HEK293 (cell line): ENCODE results near the gene SCN5A.

Experiments
- CTCF ChIA-PET: fragments of 350-600 bp; formaldehyde crosslinking; extraction: SDS; loops from one replicate; lab custom pipeline; 2021; ENCODE audit warnings: antibody characterized with exemption; lab: Yijun Ruan, JAX
- POLR2A ChIA-PET: fragments of 300-600 bp; formaldehyde crosslinking; extraction: SDS; loops from one replicate; lab custom pipeline; 2020; ENCODE audit warnings: antibody characterized with exemption, inconsistent platforms; lab: Yijun Ruan, JAX
- H3K27ac ChIP-seq: fragments of 200-500 bp; sonication (Bioruptor generic); 2 replicates; pipeline ENCODE4 v1.5.1; 2014; ENCODE audit warnings: low read depth, low read length, control low read depth, inconsistent platforms; ENCODE audit errors: extremely low read depth
- H3K36me3 ChIP-seq, 2 experiments: fragments of 200-500 bp in 1 of 2; sonication (Bioruptor generic) in 1 of 2; 1 replicate in 1 of 2; 2 replicates in 1 of 2; pipeline ENCODE4 v1.5.1; 2014 to 2017; ENCODE audit warnings: inconsistent platforms in 2 of 2, low read length in 2 of 2; ENCODE audit not compliant: control insufficient read depth in 2 of 2, insufficient read depth in 1 of 2
- H3K4me1 ChIP-seq: fragments of 200-500 bp; sonication (Bioruptor generic); 2 replicates; pipeline ENCODE4 v1.5.1; 2014; ENCODE audit warnings: mild to moderate bottlenecking, low read length, inconsistent platforms; ENCODE audit not compliant: control insufficient read depth, insufficient read depth
- H3K4me3 ChIP-seq: 2 replicates; pipeline ENCODE4 v1.5.1; 2011; ENCODE audit warnings: low read depth, mild to moderate bottlenecking, control low read depth, low read length, moderate library complexity
- H3K9me3 ChIP-seq: fragments of 200-500 bp; sonication (Bioruptor generic); 2 replicates; pipeline ENCODE4 v1.5.1; 2014; ENCODE audit warnings: low read depth, low read length, inconsistent platforms; ENCODE audit not compliant: control insufficient read depth, insufficient read depth
- HOXC10 ChIP-seq: sonication (generic); formaldehyde crosslinking; IDR thresholded peaks from 2 replicates; pipeline ENCODE4 v1.8.1; 2023; ENCODE audit warnings: mild to moderate bottlenecking, missing genetic modification reagents
- IKZF3 ChIP-seq: fragments of 450-650 bp; IDR thresholded peaks from 2 replicates; pipeline ENCODE4 v1.5.0; 2018; ENCODE audit warnings: missing biosample characterization, mild to moderate bottlenecking, missing genetic modification characterization, moderate library complexity
- KLF10 ChIP-seq: fragments of 450-650 bp; IDR thresholded peaks from 2 replicates; pipeline ENCODE4 v1.5.1; 2018; ENCODE audit warnings: missing biosample characterization, mild to moderate bottlenecking, missing genetic modification characterization
- KLF7 ChIP-seq: fragments of 450-650 bp; formaldehyde crosslinking; IDR thresholded peaks from 2 replicates; pipeline ENCODE4 v1.5.1; 2016; ENCODE audit warnings: missing biosample characterization, missing genetic modification characterization, borderline replicate concordance
- KLF8 ChIP-seq: fragments of 450-650 bp; formaldehyde crosslinking; IDR thresholded peaks from 2 replicates; pipeline ENCODE4 v1.5.1; 2016; ENCODE audit warnings: missing biosample characterization, missing genetic modification characterization
- YY1 ChIP-seq: fragments of 450-650 bp; formaldehyde crosslinking; IDR thresholded peaks from 2 replicates; pipeline ENCODE4 v1.5.1; 2018; ENCODE audit warnings: missing biosample characterization, missing genetic modification characterization
- ZBTB7A ChIP-seq: fragments of 450-650 bp; formaldehyde crosslinking; IDR thresholded peaks from 2 replicates; pipeline ENCODE4 v1.5.1; 2016; ENCODE audit warnings: low read depth, missing biosample characterization, missing genetic modification characterization
- ZFP3 ChIP-seq: fragments of 450-650 bp; formaldehyde crosslinking; IDR thresholded peaks from 2 replicates; pipeline ENCODE4 v1.5.1; 2016; ENCODE audit warnings: low read depth, missing biosample characterization, missing genetic modification characterization
- ZNF133 ChIP-seq: fragments of 450-650 bp; formaldehyde crosslinking; IDR thresholded peaks from 2 replicates; pipeline ENCODE4 v1.5.1; 2016; ENCODE audit warnings: missing biosample characterization, missing genetic modification characterization
- ZNF354C ChIP-seq: fragments of 450-650 bp; formaldehyde crosslinking; IDR thresholded peaks from 2 replicates; pipeline ENCODE4 v1.5.1; 2016; ENCODE audit warnings: missing biosample characterization, missing genetic modification characterization, low read depth, borderline replicate concordance
- ZNF423 ChIP-seq: fragments of 450-650 bp; formaldehyde crosslinking; IDR thresholded peaks from 2 replicates; pipeline ENCODE4 v1.5.1; 2016; ENCODE audit warnings: missing biosample characterization, missing genetic modification characterization
- ZNF558 ChIP-seq: fragments of 450-650 bp; formaldehyde crosslinking; IDR thresholded peaks from 2 replicates; pipeline ENCODE4 v1.5.1; 2016; ENCODE audit warnings: missing biosample characterization, missing genetic modification characterization
- ZNF561 ChIP-seq: fragments of 450-650 bp; IDR thresholded peaks from 2 replicates; pipeline ENCODE4 v1.5.1; 2018; ENCODE audit warnings: missing biosample characterization, missing genetic modification characterization, borderline replicate concordance
- ZNF660 ChIP-seq: fragments of 450-650 bp; IDR thresholded peaks from 2 replicates; pipeline ENCODE4 v1.5.1; 2018; ENCODE audit warnings: missing biosample characterization, mild to moderate bottlenecking, missing genetic modification characterization
- TF ChIP-seq, protein P1 (sequence below): fragments of 450-650 bp; formaldehyde crosslinking; IDR thresholded peaks from 2 replicates; pipeline ENCODE4 v1.5.1; 2016; ENCODE audit warnings: missing biosample characterization, missing genetic modification characterization, borderline replicate concordance
- TF ChIP-seq, protein P2 (sequence below): fragments of 450-650 bp; formaldehyde crosslinking; IDR thresholded peaks from 2 replicates; pipeline ENCODE4 v1.5.1; 2016; ENCODE audit warnings: missing biosample characterization, missing genetic modification characterization
- TF ChIP-seq, protein P3 (sequence below): fragments of 450-650 bp; formaldehyde crosslinking; conservative IDR thresholded peaks from 2 replicates; pipeline ENCODE4 v1.5.1; 2016; ENCODE audit warnings: low read depth, missing biosample characterization, missing genetic modification characterization
- TF ChIP-seq, protein P4 (sequence below): fragments of 450-650 bp; formaldehyde crosslinking; IDR thresholded peaks from 2 replicates; pipeline ENCODE4 v1.5.1; 2016; ENCODE audit warnings: missing biosample characterization, missing genetic modification characterization

Gene SCN5A

DNA sequence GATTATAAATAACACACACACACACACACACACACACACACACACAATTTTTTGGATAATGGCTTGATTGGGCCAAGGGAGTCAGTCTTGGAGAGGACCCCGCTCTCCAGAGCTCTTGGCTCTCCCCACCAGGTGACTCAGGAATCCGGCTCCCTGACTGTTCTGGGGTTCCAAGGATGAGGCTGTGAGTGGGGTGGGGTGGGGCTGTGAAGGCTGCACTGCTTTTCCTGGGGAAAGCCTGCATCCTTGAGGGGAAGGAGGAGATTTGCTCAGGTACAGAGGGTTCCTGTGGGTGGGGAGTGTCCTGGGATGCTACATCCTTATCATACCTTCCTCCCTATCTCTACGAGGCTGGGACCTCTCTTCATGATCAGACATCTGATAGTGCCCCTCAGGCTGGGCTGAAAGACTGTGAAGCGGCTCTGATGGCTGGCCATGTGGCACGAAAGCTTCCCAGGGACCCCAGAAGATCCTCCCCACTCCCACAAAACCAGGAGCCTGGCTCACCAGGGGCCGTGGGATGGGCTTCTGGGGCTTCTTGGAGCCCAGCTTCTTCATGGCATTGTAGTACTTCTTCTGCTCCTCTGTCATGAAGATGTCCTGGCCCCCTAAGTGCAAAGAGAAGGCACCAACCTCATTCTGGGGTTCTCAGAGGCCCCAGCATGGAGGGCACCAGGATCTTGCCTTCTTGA, 94.2 kb downstream of the SCN5A start:
- TF ChIP-seq IKZF3 (tag by site-specific recombination) (no peak), ZNF354C (no peak), ZNF561 (tag by site-specific recombination) (no peak), KLF10 (tag by site-specific recombination) (no peak), ZNF423 (tag by site-specific recombination) (no peak), ZNF558 (tag by site-specific recombination) (no peak), ZNF133 (tag by site-specific recombination) (no peak), ZNF660 (no peak), ZBTB7A (tag by site-specific recombination) (no peak), YY1 (tag by site-specific recombination) (no peak)
- TF ChIP-seq, protein P1, sequence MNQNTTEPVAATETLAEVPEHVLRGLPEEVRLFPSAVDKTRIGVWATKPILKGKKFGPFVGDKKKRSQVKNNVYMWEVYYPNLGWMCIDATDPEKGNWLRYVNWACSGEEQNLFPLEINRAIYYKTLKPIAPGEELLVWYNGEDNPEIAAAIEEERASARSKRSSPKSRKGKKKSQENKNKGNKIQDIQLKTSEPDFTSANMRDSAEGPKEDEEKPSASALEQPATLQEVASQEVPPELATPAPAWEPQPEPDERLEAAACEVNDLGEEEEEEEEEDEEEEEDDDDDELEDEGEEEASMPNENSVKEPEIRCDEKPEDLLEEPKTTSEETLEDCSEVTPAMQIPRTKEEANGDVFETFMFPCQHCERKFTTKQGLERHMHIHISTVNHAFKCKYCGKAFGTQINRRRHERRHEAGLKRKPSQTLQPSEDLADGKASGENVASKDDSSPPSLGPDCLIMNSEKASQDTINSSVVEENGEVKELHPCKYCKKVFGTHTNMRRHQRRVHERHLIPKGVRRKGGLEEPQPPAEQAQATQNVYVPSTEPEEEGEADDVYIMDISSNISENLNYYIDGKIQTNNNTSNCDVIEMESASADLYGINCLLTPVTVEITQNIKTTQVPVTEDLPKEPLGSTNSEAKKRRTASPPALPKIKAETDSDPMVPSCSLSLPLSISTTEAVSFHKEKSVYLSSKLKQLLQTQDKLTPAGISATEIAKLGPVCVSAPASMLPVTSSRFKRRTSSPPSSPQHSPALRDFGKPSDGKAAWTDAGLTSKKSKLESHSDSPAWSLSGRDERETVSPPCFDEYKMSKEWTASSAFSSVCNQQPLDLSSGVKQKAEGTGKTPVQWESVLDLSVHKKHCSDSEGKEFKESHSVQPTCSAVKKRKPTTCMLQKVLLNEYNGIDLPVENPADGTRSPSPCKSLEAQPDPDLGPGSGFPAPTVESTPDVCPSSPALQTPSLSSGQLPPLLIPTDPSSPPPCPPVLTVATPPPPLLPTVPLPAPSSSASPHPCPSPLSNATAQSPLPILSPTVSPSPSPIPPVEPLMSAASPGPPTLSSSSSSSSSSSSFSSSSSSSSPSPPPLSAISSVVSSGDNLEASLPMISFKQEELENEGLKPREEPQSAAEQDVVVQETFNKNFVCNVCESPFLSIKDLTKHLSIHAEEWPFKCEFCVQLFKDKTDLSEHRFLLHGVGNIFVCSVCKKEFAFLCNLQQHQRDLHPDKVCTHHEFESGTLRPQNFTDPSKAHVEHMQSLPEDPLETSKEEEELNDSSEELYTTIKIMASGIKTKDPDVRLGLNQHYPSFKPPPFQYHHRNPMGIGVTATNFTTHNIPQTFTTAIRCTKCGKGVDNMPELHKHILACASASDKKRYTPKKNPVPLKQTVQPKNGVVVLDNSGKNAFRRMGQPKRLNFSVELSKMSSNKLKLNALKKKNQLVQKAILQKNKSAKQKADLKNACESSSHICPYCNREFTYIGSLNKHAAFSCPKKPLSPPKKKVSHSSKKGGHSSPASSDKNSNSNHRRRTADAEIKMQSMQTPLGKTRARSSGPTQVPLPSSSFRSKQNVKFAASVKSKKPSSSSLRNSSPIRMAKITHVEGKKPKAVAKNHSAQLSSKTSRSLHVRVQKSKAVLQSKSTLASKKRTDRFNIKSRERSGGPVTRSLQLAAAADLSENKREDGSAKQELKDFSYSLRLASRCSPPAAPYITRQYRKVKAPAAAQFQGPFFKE, result no peak
- TF ChIP-seq, protein P2, sequence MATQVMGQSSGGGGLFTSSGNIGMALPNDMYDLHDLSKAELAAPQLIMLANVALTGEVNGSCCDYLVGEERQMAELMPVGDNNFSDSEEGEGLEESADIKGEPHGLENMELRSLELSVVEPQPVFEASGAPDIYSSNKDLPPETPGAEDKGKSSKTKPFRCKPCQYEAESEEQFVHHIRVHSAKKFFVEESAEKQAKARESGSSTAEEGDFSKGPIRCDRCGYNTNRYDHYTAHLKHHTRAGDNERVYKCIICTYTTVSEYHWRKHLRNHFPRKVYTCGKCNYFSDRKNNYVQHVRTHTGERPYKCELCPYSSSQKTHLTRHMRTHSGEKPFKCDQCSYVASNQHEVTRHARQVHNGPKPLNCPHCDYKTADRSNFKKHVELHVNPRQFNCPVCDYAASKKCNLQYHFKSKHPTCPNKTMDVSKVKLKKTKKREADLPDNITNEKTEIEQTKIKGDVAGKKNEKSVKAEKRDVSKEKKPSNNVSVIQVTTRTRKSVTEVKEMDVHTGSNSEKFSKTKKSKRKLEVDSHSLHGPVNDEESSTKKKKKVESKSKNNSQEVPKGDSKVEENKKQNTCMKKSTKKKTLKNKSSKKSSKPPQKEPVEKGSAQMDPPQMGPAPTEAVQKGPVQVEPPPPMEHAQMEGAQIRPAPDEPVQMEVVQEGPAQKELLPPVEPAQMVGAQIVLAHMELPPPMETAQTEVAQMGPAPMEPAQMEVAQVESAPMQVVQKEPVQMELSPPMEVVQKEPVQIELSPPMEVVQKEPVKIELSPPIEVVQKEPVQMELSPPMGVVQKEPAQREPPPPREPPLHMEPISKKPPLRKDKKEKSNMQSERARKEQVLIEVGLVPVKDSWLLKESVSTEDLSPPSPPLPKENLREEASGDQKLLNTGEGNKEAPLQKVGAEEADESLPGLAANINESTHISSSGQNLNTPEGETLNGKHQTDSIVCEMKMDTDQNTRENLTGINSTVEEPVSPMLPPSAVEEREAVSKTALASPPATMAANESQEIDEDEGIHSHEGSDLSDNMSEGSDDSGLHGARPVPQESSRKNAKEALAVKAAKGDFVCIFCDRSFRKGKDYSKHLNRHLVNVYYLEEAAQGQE, result no peak
- no peaks in the 10 kb centered on the region for H3K36me3 ChIP-seq
- no peaks in the 10 kb centered on the region for H3K9me3 ChIP-seq
- ChIA-PET POLR2A (no interaction called here), CTCF (no interaction called here)
- H3K4me1 ChIP-seq, result no peaks in the 10 kb centered on the region
- no peak overlapping the region for H3K4me3 ChIP-seq
- no peak overlapping the region for H3K27ac ChIP-seq

DNA sequence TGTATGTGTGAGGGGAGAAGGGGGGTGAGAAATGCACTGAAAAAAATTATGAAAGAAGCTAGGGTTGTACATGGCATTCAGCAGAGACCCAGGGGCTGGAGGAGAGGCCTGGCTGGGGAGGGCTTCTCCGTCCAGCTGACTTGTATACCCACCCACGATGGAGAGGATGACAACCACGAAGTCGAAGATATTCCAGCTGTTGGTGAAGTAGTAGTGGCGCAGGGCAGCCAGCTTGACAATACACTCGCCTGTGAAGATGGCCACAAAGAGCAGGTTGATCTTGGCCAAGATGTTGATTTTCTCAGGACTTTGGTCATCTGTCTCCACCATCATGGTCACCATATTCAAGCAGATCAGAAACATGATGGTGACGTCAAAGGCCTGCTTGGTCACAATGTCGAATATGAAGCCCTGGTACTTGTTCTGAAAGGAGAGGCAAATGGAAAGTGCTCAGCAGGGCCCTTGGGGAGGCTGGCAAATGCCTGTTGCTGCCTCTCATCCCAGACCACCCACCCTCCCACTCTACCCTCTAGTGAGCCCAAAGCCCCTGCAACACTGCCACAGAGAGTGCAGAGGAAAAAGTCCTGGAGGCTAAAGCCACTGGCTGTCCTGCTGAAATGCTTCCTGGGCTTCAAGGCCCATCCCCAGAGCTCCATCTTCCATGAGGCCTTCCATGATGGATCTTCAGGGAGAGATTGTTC, 95.2 kb downstream of the SCN5A start:
- H3K9me3 ChIP-seq, result no peaks in the 10 kb centered on the region
- no peak overlapping the region for H3K27ac ChIP-seq
- ChIA-PET POLR2A (no interaction called here), CTCF (no interaction called here)
- TF ChIP-seq, protein P3, sequence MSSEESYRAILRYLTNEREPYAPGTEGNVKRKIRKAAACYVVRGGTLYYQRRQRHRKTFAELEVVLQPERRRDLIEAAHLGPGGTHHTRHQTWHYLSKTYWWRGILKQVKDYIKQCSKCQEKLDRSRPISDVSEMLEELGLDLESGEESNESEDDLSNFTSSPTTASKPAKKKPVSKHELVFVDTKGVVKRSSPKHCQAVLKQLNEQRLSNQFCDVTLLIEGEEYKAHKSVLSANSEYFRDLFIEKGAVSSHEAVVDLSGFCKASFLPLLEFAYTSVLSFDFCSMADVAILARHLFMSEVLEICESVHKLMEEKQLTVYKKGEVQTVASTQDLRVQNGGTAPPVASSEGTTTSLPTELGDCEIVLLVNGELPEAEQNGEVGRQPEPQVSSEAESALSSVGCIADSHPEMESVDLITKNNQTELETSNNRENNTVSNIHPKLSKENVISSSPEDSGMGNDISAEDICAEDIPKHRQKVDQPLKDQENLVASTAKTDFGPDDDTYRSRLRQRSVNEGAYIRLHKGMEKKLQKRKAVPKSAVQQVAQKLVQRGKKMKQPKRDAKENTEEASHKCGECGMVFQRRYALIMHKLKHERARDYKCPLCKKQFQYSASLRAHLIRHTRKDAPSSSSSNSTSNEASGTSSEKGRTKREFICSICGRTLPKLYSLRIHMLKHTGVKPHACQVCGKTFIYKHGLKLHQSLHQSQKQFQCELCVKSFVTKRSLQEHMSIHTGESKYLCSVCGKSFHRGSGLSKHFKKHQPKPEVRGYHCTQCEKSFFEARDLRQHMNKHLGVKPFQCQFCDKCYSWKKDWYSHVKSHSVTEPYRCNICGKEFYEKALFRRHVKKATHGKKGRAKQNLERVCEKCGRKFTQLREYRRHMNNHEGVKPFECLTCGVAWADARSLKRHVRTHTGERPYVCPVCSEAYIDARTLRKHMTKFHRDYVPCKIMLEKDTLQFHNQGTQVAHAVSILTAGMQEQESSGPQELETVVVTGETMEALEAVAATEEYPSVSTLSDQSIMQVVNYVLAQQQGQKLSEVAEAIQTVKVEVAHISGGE, result no peak
- TF ChIP-seq, protein P4, sequence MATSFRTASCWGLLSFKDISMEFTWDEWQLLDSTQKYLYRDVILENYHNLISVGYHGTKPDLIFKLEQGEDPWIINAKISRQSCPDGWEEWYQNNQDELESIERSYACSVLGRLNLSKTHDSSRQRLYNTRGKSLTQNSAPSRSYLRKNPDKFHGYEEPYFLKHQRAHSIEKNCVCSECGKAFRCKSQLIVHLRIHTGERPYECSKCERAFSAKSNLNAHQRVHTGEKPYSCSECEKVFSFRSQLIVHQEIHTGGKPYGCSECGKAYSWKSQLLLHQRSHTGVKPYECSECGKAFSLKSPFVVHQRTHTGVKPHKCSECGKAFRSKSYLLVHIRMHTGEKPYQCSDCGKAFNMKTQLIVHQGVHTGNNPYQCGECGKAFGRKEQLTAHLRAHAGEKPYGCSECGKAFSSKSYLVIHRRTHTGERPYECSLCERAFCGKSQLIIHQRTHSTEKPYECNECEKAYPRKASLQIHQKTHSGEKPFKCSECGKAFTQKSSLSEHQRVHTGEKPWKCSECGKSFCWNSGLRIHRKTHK, result peak; percentile 82
- TF ChIP-seq HOXC10 (CRISPR knock-in tag) (no peak), KLF7 (tag by site-specific recombination) (no peak), KLF8 (no peak), ZFP3 (tag by site-specific recombination) (no peak)
- no peak overlapping the region for H3K4me3 ChIP-seq
- no peaks in the 10 kb centered on the region for H3K36me3 ChIP-seq
- H3K4me1 ChIP-seq, result no peaks in the 10 kb centered on the region
